Measurements from ENCODE around the gene TCHHL1.

Gene TCHHL1

GRCh38 chr1:152038871-152039270, 50.0 kb downstream of the TCHHL1 start:
- DNase-seq (ENCODE audit: low read depth), result no peak

GRCh38 chr1:152036267-152037216, 52.3 kb downstream of the TCHHL1 start, which contains the start of gene S100A11:
Gene S100A11, minus strand, starts transcription at chr1:152037004. Its CDS starts 89 bp downstream, at chr1:152036915.
- peak; percentile 45 for DNase-seq (ENCODE audit: low read depth)

GRCh38 chr1:152035539-152036266, 53.2 kb downstream of the TCHHL1 start:
- no peak for DNase-seq (ENCODE audit: low read depth)

GRCh38 chr1:152034654-152035538, 54.0 kb downstream of the TCHHL1 start:
- DNase-seq (ENCODE audit: low read depth), result peak; percentile 32

GRCh38 chr1:152034324-152034653, 54.6 kb downstream of the TCHHL1 start:
- no peak for DNase-seq (ENCODE audit: low read depth)
